MM.1S (cell line): Measurements from ENCODE around the gene ISG20.

Experiments used
- DNase-seq: peaks from one replicate; pipeline ENCODE4 v3.0.0-alpha.2; 2015
- H2AFZ ChIP-seq: fragments of 300-600 bp; sonication (generic); 2 replicates; pipeline ENCODE4 v1.6.0; 2016; ENCODE audit warnings: antibody characterized with exemption, low read length
- H3F3A ChIP-seq: fragments of 300-600 bp; sonication (generic); 2 replicates; pipeline ENCODE4 v1.6.1; 2016; ENCODE audit warnings: mild to moderate bottlenecking, antibody characterized with exemption, low read length, moderate library complexity, mixed read lengths; ENCODE audit not compliant: insufficient read depth
- H3K27ac ChIP-seq: fragments of 300-600 bp; sonication (generic); 2 replicates; pipeline ENCODE4 v1.5.1; 2016; ENCODE audit warnings: mild to moderate bottlenecking, low read length
- H3K27me3 ChIP-seq: fragments of 300-600 bp; sonication (generic); replicated peaks from 2 replicates; pipeline ENCODE4 v1.6.0; 2016; ENCODE audit warnings: low read length; ENCODE audit not compliant: insufficient read depth
- H3K36me3 ChIP-seq: fragments of 300-600 bp; sonication (generic); replicated peaks from 2 replicates; pipeline ENCODE4 v1.6.1; 2016; ENCODE audit warnings: mild to moderate bottlenecking, low read length, mixed read lengths; ENCODE audit not compliant: insufficient read depth
- H3K4me1 ChIP-seq: fragments of 300-600 bp; sonication (generic); 2 replicates; pipeline ENCODE4 v1.6.1; 2016; ENCODE audit warnings: low read length, mixed read lengths
- H3K4me2 ChIP-seq: fragments of 300-600 bp; sonication (generic); 2 replicates; pipeline ENCODE4 v1.6.0; 2016; ENCODE audit warnings: low read depth, low read length
- H3K4me3 ChIP-seq: fragments of 300-600 bp; sonication (generic); 2 replicates; pipeline ENCODE4 v1.5.1; 2016; ENCODE audit warnings: low read length, mixed read lengths
- H3K79me2 ChIP-seq: fragments of 300-600 bp; sonication (generic); 2 replicates; pipeline ENCODE4 v1.6.1; 2016; ENCODE audit warnings: mixed run types, low read length, mixed read lengths
- H3K9ac ChIP-seq: fragments of 300-600 bp; sonication (generic); 2 replicates; pipeline ENCODE4 v1.6.1; 2016; ENCODE audit warnings: low read length, mixed read lengths
- H3K9me2 ChIP-seq: fragments of 300-600 bp; sonication (generic); replicated peaks from 2 replicates; pipeline ENCODE4 v1.6.1; 2016; ENCODE audit warnings: mild to moderate bottlenecking, low read length, mixed read lengths; ENCODE audit not compliant: insufficient read depth
- H3K9me3 ChIP-seq: fragments of 300-600 bp; sonication (generic); replicated peaks from 2 replicates; pipeline ENCODE4 v1.6.1; 2016; ENCODE audit warnings: mild to moderate bottlenecking, low read length, mixed read lengths; ENCODE audit not compliant: insufficient read depth
- H4K20me1 ChIP-seq: fragments of 300-600 bp; sonication (generic); 2 replicates; pipeline ENCODE4 v1.6.1; 2016; ENCODE audit warnings: mild to moderate bottlenecking, low read length, moderate library complexity, mixed read lengths; ENCODE audit not compliant: insufficient read depth
- CTCF ChIP-seq: fragments of 300-600 bp; sonication (generic); IDR thresholded peaks from 2 replicates; pipeline ENCODE4 v1.5.1; 2016; ENCODE audit warnings: antibody characterized with exemption, low read length, mixed read lengths
- EZH2 ChIP-seq: fragments of 300-600 bp; sonication (generic); optimal IDR thresholded peaks from 2 replicates; pipeline ENCODE3; 2017; ENCODE audit warnings: low read depth, mild to moderate bottlenecking, antibody characterized with exemption, low read length, mixed read lengths
- EZH2phosphoT487 ChIP-seq: fragments of 300-600 bp; sonication (generic); IDR thresholded peaks from 2 replicates; pipeline ENCODE4 v1.6.1; 2018; ENCODE audit warnings: antibody characterized with exemption, low read length

Gene ISG20

GRCh38 chr15:88701561-88702095 is 62.8 kb downstream of the ISG20 start:
- Histone ChIP-seq H3K4me3 (no peak overlapping the region), H3K36me3 (no peaks in the 10 kb centered on the region), H3K9me3 (no peaks in the 10 kb centered on the region), H3K27ac (no peak overlapping the region), H3K9ac (no peak overlapping the region), H3K4me1 (no peaks in the 10 kb centered on the region), H4K20me1 (no peaks in the 10 kb centered on the region), H3F3A (no peaks in the 10 kb centered on the region), H3K27me3 (no peaks in the 10 kb centered on the region), H3K4me2 (no peak overlapping the region), H2AFZ (no peak overlapping the region), H3K79me2 (no peaks in the 10 kb centered on the region), H3K9me2 (no peaks in the 10 kb centered on the region)
- peak; percentile 45 for DNase-seq
- TF ChIP-seq CTCF (peak; percentile 72), EZH2 (no peak)

GRCh38 chr15:88702983-88703382 is 64.2 kb downstream of the ISG20 start:
- no peaks in the 10 kb centered on the region for H3K9me3 ChIP-seq
- no peak overlapping the region for H3K27ac ChIP-seq
- H3F3A ChIP-seq, result no peaks in the 10 kb centered on the region
- no peak overlapping the region for H3K4me2 ChIP-seq
- H3K27me3 ChIP-seq, result no peaks in the 10 kb centered on the region
- TF ChIP-seq EZH2 (no peak), EZH2phosphoT487 (no peak), CTCF (no peak)
- DNase-seq, result no peak
- H2AFZ ChIP-seq, result no peak overlapping the region
- H3K36me3 ChIP-seq, result no peaks in the 10 kb centered on the region
- H3K4me3 ChIP-seq, result no peak overlapping the region
- no peaks in the 10 kb centered on the region for H3K9me2 ChIP-seq
- H3K9ac ChIP-seq, result no peak overlapping the region
- no peaks in the 10 kb centered on the region for H4K20me1 ChIP-seq
- H3K4me1 ChIP-seq, result no peaks in the 10 kb centered on the region
- H3K79me2 ChIP-seq, result no peaks in the 10 kb centered on the region

- Histone ChIP-seq H3K27ac (no peak overlapping the region), H3K9me2 (no peaks in the 10 kb centered on the region), H3K4me2 (no peak overlapping the region), H3F3A (no peaks in the 10 kb centered on the region), H3K79me2 (no peaks in the 10 kb centered on the region), H2AFZ (no peak overlapping the region), H3K4me1 (no peaks in the 10 kb centered on the region), H3K9me3 (no peaks in the 10 kb centered on the region), H3K4me3 (no peak overlapping the region), H3K27me3 (no peaks in the 10 kb centered on the region), H4K20me1 (no peaks in the 10 kb centered on the region), H3K9ac (no peak overlapping the region), H3K36me3 (no peaks in the 10 kb centered on the region)
- TF ChIP-seq CTCF (no peak), EZH2 (no peak), EZH2phosphoT487 (no peak)
- DNase-seq, result no peak
Measured at GRCh38 chr15:88703533-88703932, 64.7 kb downstream of the ISG20 start.
